Nephron progenitor cell (in vitro differentiated cells): ENCODE measurements around the gene LIPK.

Source experiments
- DNase-seq: peaks from one replicate; pipeline ENCODE4 v3.0.0; 2021
- H3K27ac Mint-ChIP-seq: 2 replicates; pipeline ENCODE4 v1.8.0; 2021; ENCODE audit warnings: mild to moderate bottlenecking, moderate library complexity, mixed read lengths
- H3K27me3 Mint-ChIP-seq: 2 replicates; pipeline ENCODE4 v1.8.0; 2021; ENCODE audit warnings: mild to moderate bottlenecking, low read depth, mixed read lengths; ENCODE audit not compliant: poor library complexity
- H3K36me3 Mint-ChIP-seq: 2 replicates; pipeline ENCODE4 v1.8.0; 2021; ENCODE audit warnings: low read depth, mixed read lengths
- H3K4me1 Mint-ChIP-seq: 2 replicates; pipeline ENCODE4 v1.8.0; 2021; ENCODE audit warnings: mixed read lengths
- H3K4me3 Mint-ChIP-seq: 2 replicates; pipeline ENCODE4 v1.8.0; 2021; ENCODE audit warnings: mild to moderate bottlenecking, moderate library complexity, mixed read lengths
- H3K9me3 Mint-ChIP-seq: 2 replicates; pipeline ENCODE4 v1.8.0; 2021; ENCODE audit warnings: mild to moderate bottlenecking, moderate library complexity, mixed read lengths
- CTCF ChIP-seq: fragments of 200-600 bp; sonication (generic); IDR thresholded peaks from 2 replicates; pipeline ENCODE4 v1.5.0; 2021; ENCODE audit warnings: antibody characterized with exemption

LIPK gene

GRCh38 chr10:88791924-88792323, 85.9 kb downstream of the LIPK start:
- no peaks in the 10 kb centered on the region for H3K4me1 Mint-ChIP-seq
- TF ChIP-seq CTCF = peak; percentile 65
- peaks cover 6% of the 10 kb centered on the region for H3K27me3 Mint-ChIP-seq
- H3K27ac Mint-ChIP-seq = no peak overlapping the region
- no peaks in the 10 kb centered on the region for H3K9me3 Mint-ChIP-seq
- peak; percentile 28 for DNase-seq
- no peak overlapping the region for H3K4me3 Mint-ChIP-seq
- H3K36me3 Mint-ChIP-seq = no peaks in the 10 kb centered on the region

GRCh38 chr10:88792661-88793060, 86.6 kb downstream of the LIPK start:
- no peaks in the 10 kb centered on the region for H3K36me3 Mint-ChIP-seq
- no peaks in the 10 kb centered on the region for H3K4me1 Mint-ChIP-seq
- no peaks in the 10 kb centered on the region for H3K9me3 Mint-ChIP-seq
- no peak overlapping the region for H3K4me3 Mint-ChIP-seq
- TF ChIP-seq CTCF = no peak
- DNase-seq = no peak
- peaks cover 8% of the 10 kb centered on the region for H3K27me3 Mint-ChIP-seq
- no peak overlapping the region for H3K27ac Mint-ChIP-seq

DNA sequence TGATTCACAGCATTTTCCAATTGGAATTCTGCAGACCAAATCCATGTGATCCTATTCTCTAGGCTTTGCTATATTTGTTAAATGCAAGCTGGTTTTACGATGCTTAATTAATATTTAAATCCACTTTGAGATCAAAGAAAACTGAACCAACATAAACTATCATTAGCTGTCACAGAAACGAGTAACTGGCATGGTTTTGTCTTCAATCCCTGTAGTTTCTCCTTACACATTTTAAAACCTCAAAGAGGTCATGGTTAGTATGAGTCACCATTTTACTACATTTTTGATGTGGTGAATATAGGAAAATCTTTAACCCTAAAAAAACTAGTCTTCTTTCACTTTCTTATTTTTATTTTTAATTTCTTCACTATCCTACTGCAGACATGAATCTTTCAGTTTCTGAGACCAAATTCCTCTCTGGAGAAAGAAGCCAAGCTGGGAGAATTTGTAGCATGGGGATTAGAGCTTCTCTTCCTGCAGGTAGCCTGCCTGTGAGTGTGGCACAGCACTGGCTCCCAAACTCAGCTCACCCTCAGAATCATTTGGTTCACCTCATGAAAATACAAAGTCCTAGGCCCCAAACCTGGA, 87.8 kb downstream of the LIPK start:
- H3K27me3 Mint-ChIP-seq = peaks cover 8% of the 10 kb centered on the region
- DNase-seq = no peak
- no peak overlapping the region for H3K4me3 Mint-ChIP-seq
- H3K9me3 Mint-ChIP-seq = no peaks in the 10 kb centered on the region
- H3K4me1 Mint-ChIP-seq = no peaks in the 10 kb centered on the region
- H3K27ac Mint-ChIP-seq = no peak overlapping the region
- H3K36me3 Mint-ChIP-seq = no peaks in the 10 kb centered on the region
- TF ChIP-seq CTCF = no peak

DNA sequence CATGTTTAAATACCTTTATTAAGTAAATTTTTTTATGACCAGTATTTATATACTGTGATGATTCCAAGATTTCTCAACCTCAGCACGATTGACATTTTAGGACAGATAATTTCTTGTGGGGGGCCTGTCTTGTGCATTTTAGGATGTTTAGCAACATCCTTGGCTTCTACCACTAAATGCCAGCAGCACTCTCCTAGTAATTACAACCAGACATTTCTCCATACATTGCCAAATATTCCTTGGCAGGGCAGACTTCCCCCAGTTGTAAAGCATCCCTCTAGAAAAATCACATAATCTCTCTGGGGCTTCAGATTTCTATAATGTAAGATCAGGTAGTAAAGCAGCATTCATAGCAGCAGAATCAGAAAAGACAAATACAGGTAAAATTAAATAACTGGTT, 88.7 kb downstream of the LIPK start:
- H3K27me3 Mint-ChIP-seq = peaks cover 8% of the 10 kb centered on the region

GRCh38 chr10:88800152-88801125, 94.4 kb downstream of the LIPK start:
- Mint-ChIP-seq H3K27ac (no peak overlapping the region), H3K27me3 (peaks cover 8% of the 10 kb centered on the region), H3K4me3 (no peak overlapping the region), H3K36me3 (no peaks in the 10 kb centered on the region), H3K9me3 (no peaks in the 10 kb centered on the region), H3K4me1 (no peaks in the 10 kb centered on the region)
- DNase-seq = no peak
- TF ChIP-seq CTCF = no peak

More for the DNA sequence above, 88.7 kb downstream of the LIPK start:
- Mint-ChIP-seq H3K27ac (no peak overlapping the region), H3K9me3 (no peaks in the 10 kb centered on the region), H3K4me3 (no peak overlapping the region), H3K4me1 (no peaks in the 10 kb centered on the region), H3K36me3 (no peaks in the 10 kb centered on the region)
- no peak for TF ChIP-seq CTCF
- DNase-seq = no peak
